Measurements from ENCODE around the gene PTK7. TPM values are rescaled to one million over a fixed set of nuclear protein-coding genes. Genes with fewer than 3 reads are reported as not detected.

PTK7 gene
- total and polyA plus RNA-seq, 4 donors = 37.4 to 173 (median 84.2) TPM

DNA sequence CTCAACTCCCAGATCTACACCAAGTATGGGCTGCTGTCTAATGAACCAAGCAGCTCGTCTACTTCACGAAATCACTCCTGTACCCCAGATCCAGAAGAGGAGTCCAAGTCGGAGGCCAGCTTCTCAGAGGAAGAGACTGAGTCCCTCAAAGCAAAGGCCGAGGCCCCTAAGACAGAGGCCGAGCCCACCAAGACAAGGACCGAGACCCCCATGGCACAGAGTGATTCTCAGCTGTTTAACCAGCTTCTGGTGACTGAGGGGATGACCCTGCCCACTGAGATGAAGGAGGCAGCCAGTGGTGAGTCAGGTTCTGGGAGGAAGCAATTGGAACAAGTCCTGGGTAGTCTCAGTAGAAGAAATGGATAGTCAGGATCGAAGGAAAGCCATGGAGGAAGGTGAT, 111.7 kb downstream of the PTK7 start:
- Histone ChIP-seq H3K36me3 (ENCODE audit: control insufficient read depth in 4 of 4, insufficient read depth in 4 of 4, low read length in 4 of 4) (peaks cover 12 to 31% (median 22%) of the 10 kb centered on the region in 4 donors), H3K4me3 (no peak overlapping the region), H3K27me3 (ENCODE audit: control insufficient read depth in 3 of 3, insufficient read depth in 3 of 3, low read length in 2 of 3) (no peaks in the 10 kb centered on the region), H3K4me1 (ENCODE audit: control insufficient read depth in 5 of 5, insufficient read depth in 5 of 5, low read length in 5 of 5) (peaks cover 0 to 5% (median 0%) of the 10 kb centered on the region in 5 donors), H3K9ac (ENCODE audit: insufficient read depth in 1 of 2, low read length in 2 of 2) (no peak overlapping the region), H3K9me3 (ENCODE audit: control insufficient read depth in 4 of 4, insufficient read depth in 3 of 4, low read length in 3 of 4) (no peaks in the 10 kb centered on the region), H3K27ac (ENCODE audit: low read depth in 1 of 2, low read length in 1 of 2) (no peak overlapping the region)
- 97% methylated on average over 7 of the region's 7 CpGs for WGBS, 2 donors
- no peak for ATAC-seq (ENCODE audit: insufficient read depth, low FRiP score)
- DNase-seq = no peak
- no peak for TF ChIP-seq CTCF (IDR thresholded peaks at IDR 0.05; ENCODE audit: control extremely low read depth, extremely low read depth)

DNA sequence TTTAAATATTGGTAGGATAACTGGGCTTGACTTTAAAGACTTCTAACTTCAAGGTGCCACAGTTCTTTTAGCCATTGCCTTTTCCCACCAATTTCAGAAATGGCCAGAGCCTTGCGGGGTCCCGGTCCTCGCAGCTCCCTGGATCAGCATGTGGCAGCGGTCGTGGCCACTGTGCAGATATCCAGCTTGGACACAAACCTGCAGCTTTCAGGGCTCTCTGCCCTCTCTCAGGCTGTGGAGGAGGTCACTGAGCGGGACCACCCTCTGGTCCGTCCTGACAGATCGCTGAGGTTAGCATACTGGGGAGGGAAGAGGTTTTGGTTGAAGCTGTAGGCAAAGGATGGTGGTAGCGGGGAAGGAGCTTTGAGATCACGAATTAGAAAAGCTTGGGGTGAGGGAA, 112.3 kb downstream of the PTK7 start:
- no peak for TF ChIP-seq CTCF (IDR thresholded peaks at IDR 0.05; ENCODE audit: control extremely low read depth, extremely low read depth)
- DNase-seq (no peak), ATAC-seq (ENCODE audit: insufficient read depth, low FRiP score) (no peak)
- no peak overlapping the region for H3K9ac ChIP-seq (ENCODE audit: insufficient read depth in 1 of 2, low read length in 2 of 2)
- WGBS, 2 donors = 95 to 96% methylated on average over 10 of the region's 10 CpGs
- no peaks in the 10 kb centered on the region for H3K9me3 ChIP-seq (ENCODE audit: control insufficient read depth in 4 of 4, insufficient read depth in 3 of 4, low read length in 3 of 4)
- no peaks in the 10 kb centered on the region for H3K4me1 ChIP-seq (ENCODE audit: control insufficient read depth in 5 of 5, insufficient read depth in 5 of 5, low read length in 5 of 5)
- no peak overlapping the region for H3K4me3 ChIP-seq
- H3K36me3 ChIP-seq (ENCODE audit: control insufficient read depth in 4 of 4, insufficient read depth in 4 of 4, low read length in 4 of 4) = peaks cover 12 to 34% (median 26%) of the 10 kb centered on the region in 4 donors
- no peaks in the 10 kb centered on the region for H3K27me3 ChIP-seq (ENCODE audit: control insufficient read depth in 3 of 3, insufficient read depth in 3 of 3, low read length in 2 of 3)
- no peak overlapping the region for H3K27ac ChIP-seq (ENCODE audit: low read depth in 1 of 2, low read length in 1 of 2)

GRCh38 chr6:43189776-43190304, 113.7 kb downstream of the PTK7 start:
- DNase-seq (no peak), ATAC-seq (ENCODE audit: insufficient read depth, low FRiP score) (no peak)
- Histone ChIP-seq H3K9me3 (ENCODE audit: control insufficient read depth in 4 of 4, insufficient read depth in 3 of 4, low read length in 3 of 4) (no peaks in the 10 kb centered on the region), H3K4me1 (ENCODE audit: control insufficient read depth in 5 of 5, insufficient read depth in 5 of 5, low read length in 5 of 5) (no peaks in the 10 kb centered on the region), H3K27ac (ENCODE audit: low read depth in 1 of 2, low read length in 1 of 2) (no peak overlapping the region), H3K4me3 (no peak overlapping the region), H3K27me3 (ENCODE audit: control insufficient read depth in 3 of 3, insufficient read depth in 3 of 3, low read length in 2 of 3) (no peaks in the 10 kb centered on the region), H3K9ac (ENCODE audit: insufficient read depth in 1 of 2, low read length in 2 of 2) (no peak overlapping the region), H3K36me3 (ENCODE audit: control insufficient read depth in 4 of 4, insufficient read depth in 4 of 4, low read length in 4 of 4) (peaks cover 12 to 34% (median 24%) of the 10 kb centered on the region in 4 donors)
- no peak for TF ChIP-seq CTCF (IDR thresholded peaks at IDR 0.05; ENCODE audit: control extremely low read depth, extremely low read depth)
- WGBS, 2 donors = 85 to 94% methylated on average over 6 of the region's 6 CpGs

- peaks cover 7 to 28% (median 23%) of the 10 kb centered on the region in 4 donors for H3K36me3 ChIP-seq (ENCODE audit: control insufficient read depth in 4 of 4, insufficient read depth in 4 of 4, low read length in 4 of 4)
- no peak overlapping the region for H3K4me3 ChIP-seq
- no peaks in the 10 kb centered on the region for H3K9me3 ChIP-seq (ENCODE audit: control insufficient read depth in 4 of 4, insufficient read depth in 3 of 4, low read length in 3 of 4)
- TF ChIP-seq CTCF (IDR thresholded peaks at IDR 0.05; ENCODE audit: control extremely low read depth, extremely low read depth) = no peak
- ATAC-seq (ENCODE audit: insufficient read depth, low FRiP score) = no peak
- H3K4me1 ChIP-seq (ENCODE audit: control insufficient read depth in 5 of 5, insufficient read depth in 5 of 5, low read length in 5 of 5) = no peaks in the 10 kb centered on the region
- 97 to 98% methylated on average over 9 of the region's 9 CpGs for WGBS, 2 donors
- DNase-seq = no peak
- no peaks in the 10 kb centered on the region for H3K27me3 ChIP-seq (ENCODE audit: control insufficient read depth in 3 of 3, insufficient read depth in 3 of 3, low read length in 2 of 3)
- H3K9ac ChIP-seq (ENCODE audit: insufficient read depth in 1 of 2, low read length in 2 of 2) = no peak overlapping the region
- H3K27ac ChIP-seq (ENCODE audit: low read depth in 1 of 2, low read length in 1 of 2) = no peak overlapping the region
Measured at GRCh38 chr6:43192911-43193310, 116.8 kb downstream of the PTK7 start.

All from lung (tissue), 12 donors.